ENCODE data around the gene UXS1.

UXS1 gene

DNA sequence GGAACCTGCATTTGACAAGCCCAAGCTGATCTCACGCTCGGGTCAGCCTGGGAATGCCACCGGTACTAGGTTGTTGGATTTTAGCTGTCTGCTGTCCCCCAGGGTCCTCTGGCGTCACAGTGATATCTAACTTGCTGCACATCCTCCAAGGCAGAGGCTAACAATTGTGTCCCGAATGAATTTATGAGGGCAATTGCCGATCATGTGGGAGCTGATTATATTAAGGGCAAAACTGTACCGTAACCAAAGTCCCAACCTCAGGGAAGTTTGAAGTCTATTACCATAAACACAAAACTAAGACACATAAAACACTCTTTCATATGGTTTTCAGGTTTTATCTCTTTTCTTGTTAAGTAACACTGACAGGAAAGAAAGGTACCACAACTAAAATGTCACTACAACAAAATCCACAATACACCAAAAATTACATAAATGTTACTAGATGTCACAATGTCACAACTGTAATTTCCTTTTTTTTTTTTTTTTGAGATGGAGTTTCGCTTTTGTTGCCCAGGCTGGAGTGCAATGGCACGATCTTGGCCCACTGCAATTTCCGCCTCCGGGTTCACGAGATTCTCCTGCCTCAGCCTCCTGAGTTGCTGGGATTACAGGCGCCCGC is 6.7 kb downstream of the UXS1 start:
- DNase-seq = no peak

DNA sequence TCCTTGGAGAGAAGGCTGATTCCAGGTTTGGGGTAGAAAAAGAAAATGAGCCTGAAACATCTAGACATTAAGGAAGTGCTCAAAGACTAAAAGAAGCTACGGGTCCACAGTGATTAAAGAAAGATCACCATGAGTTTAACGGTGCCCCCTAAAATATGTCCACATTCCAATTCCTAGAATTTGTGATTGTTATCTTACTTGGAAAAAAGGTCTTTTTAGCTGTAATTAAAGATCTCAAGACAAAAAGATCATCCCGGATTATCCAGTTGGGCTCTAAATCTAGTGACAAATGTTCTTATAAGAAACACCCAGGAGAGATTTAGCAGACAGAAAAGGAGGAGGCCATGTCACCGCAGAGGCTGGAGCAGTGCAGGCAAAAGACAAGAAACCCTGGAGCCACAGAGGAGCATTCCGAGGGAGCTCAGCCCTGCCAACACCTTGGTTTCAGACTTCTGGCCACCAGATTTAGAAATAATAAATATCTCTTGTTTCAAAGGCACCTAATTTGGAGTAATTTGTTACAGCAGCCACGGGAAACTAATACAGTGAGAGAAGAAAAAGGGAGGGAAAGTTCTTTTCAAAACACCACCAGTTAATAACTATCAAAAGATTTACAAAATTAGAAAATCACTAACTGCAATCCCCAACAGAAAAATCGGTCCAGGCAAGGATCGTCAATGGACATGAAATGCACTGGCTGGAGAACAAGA is 8.5 kb downstream of the UXS1 start:
- DNase-seq = no peak

DNA sequence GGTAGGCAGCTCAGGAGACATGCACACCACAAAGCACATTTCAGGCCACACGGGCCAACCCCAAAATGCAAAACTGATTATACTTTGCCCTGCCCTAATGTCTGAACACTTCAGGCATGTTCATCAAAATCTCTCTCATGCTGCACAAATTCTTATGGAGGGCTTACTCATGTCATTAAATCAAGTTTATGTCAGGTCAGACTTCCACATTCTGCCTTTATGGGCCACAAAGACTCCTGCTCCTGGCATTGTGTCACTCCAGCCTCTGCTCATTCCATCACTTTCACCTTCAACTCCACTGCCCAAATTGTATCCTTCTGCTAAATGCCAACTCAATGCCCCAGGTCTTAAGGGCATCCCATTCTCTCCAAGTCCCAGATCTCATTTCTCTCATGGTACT is 9.2 kb downstream of the UXS1 start:
- DNase-seq = no peak

DNA sequence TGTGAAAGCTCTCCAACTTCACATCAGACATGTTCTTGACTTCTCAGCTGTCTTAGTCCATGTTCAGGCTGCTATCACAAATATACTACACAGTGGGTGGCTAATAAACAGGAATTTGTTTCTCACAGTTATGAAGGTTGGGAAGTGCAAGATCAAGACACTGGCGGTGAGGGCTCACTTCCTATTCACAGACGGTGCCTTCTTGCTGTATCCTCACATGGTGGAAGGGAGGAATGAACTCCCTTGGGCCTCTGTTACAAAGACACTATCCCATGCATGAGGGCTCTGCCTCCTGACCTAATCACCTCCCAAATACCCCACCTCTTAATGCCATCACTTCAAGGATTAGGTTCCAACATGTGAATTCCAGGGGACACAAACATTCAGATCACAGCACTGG is 9.7 kb downstream of the UXS1 start:
- DNase-seq = no peak

DNA sequence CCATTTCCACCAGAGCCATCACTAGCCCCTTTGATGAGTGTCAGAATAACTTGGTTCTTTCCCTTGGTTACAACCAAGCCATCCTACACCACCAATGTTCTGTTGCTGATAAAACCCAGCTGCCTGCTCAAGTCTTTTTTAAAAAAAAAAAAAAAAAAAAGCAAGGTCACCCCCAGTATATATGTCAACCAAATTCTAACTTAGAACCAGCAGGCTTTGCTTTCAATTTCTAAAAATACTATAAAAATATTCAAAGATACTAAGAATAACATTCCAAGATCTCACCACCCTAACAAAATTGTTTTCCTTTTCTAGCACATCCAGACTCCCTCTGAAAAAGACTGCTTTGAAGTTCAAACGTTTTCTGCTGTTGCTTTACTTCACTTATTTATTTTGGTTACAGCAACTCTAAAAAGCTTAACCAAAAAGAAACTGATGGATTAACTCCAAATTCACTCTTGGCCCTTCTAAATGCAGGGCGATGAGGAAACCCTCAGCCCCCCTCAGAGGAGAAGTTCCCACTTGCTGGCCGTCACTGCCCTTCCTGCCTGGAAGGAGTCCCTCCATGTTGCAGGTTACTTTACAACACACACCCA is 10.9 kb downstream of the UXS1 start:
- no peak for DNase-seq

DNA sequence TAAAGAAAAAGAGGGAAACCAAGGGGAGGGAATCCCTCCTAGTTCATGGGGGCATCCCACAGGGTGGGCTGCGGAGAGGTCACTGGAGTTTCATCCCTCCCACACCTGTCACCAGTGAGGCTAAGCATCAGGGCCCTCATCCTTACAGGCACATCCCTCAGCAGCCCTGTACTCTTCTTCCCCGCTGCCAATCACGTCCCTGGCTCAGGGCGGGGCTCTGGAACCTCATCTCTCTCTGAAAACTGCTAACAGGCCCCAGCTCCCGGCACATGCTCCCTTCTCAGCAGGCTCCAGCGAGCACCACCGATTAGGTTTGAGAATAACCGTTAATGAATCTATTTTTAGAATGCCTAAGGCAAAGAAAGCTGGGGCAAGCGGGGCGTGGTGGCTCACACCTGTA is 13.0 kb downstream of the UXS1 start:
- no peak for DNase-seq

DNA sequence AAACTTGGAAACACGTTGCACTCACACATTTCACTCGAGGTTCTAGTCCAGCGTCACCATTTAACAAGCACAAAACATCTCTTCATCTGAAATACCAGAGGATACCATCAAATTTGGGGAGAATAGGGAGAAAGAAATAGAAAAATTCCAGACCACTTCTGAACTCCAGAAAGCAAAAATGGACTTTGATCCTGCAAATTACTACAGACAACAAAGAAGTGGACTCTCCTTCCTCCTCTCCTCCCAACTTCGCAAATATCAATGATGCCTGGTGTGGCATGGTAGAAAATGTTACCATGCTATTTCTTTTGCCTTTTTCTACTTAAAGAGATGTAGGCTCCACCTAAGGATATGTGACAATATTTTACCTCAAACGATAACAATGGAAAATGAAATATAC is 13.5 kb downstream of the UXS1 start:
- DNase-seq = no peak

DNA sequence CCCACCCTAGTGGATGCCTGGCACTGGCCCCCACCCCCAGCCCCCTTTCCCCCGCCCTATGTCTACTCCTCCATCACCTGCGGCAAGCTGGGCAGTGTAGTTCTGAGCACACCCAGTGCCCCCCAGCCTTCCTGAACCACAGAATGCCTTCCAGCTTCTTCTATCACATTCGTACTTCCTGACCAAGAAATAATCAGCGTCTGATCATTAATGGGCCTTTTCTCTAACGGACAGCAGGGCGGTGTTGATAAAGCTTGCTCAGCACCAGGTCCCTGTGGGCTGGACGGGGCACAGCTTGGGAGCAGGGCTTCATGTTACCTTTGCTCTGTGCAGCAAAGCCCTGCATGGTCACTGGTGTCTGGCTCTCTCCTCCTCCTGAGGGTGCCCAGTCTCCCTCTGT is 15.4 kb downstream of the UXS1 start:
- no peak for DNase-seq

DNA sequence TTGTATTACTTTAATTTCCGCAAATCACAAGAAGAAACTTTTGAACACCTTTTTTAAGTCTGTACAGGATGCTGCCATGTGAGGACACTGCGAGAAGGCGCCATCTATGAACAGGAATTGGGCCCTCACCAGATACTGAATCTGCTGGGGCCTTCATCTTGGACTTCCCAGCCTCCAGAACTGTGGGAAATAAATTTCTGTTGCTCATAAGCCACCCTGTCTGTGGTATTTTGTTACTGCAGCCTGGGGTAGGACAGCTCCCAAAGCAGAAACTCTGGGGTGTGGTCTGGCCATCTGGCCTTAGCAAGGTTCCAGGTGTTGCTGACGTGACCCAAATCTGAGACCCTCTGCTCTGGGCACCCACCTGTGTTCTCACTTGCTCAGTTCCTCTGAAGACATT is 16.5 kb downstream of the UXS1 start:
- DNase-seq = no peak

DNA sequence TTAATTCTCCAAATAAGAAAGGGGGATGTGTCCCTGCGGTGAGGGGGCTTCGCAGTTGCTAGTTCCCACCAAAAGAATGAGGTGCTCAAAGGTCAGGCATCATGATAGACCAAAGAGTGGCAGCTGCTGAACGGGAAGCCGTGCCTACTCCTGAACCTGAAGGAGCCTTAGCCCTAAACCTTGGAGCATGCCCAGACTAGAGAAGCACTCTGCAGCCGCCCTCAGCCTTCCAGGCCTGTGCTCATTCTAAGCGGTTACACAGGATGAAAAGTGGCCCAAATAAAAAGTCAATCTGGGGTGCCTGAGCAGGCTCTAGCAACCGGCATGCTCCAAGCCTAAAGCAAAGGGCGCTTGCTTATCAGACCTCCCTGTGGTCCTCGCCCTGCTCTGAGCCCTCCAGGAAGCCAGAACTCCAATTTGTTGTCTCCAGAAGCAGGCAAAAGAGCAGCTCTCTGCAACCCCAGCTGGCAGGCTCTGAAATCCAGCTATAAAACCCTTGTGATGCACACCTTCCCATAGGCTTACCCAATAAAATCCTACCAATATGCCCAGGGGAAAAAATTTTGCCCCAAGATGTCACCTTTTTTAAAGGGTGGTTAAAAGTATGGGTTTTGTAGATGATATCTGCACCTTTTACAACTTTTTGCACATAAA is 17.5 kb downstream of the UXS1 start:
- no peak for DNase-seq

DNA sequence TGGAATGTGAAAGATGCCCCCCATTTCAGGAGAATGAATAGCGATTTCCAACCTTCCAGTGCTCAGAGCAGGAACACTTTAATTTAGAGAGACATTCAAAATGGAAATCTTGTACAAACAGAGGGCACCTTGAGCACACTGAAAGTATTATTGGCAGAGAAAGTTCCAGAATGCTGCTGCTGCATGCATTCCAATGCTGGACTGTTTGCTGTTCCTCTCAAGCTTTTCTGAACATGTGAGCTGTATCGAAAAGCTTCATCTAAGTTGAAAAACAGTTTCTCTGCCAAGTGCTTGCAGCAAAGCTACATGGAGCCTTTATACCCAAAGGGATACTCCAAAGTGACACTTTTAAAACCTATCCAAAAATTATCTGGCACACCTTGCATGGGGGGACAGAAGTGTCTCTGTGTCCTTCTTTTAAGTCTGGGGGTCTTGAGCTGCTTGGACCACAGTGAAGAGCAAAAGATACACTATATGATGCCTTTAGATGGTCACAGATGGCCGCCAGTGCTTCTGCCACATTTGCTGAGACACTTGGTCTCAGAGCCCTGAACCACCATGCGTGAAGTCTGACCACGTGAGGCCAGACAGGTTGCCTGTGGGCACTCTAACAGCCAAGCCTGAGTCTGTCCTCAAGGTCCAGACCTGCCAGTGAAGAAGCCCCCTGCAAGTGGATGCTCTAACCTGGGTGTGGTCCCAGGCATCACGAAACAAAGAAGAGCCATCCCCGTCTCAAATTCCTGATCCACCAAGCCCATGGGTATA is 18.8 kb downstream of the UXS1 start:
- no peak for DNase-seq

DNA sequence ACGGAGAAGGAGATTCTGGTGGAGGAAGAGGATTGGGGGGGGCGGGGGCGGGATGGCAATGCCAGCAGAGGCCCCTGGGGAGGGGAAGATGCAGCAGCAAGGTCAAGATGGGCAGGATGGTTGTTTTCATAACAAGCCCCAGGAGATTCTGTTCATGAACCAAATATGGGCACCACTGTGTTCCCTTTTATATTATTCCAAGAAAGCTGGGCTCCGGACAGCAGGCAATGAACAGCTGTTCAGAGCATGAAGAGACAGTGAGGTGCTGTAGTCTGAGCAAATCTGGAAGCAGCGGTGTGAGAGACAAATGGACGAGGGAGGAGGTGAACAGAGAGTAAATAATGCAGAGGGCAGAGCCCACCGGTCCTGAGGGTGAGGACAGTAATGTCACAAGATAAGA is 20.0 kb downstream of the UXS1 start:
- DNase-seq = peak; percentile 29

DNA sequence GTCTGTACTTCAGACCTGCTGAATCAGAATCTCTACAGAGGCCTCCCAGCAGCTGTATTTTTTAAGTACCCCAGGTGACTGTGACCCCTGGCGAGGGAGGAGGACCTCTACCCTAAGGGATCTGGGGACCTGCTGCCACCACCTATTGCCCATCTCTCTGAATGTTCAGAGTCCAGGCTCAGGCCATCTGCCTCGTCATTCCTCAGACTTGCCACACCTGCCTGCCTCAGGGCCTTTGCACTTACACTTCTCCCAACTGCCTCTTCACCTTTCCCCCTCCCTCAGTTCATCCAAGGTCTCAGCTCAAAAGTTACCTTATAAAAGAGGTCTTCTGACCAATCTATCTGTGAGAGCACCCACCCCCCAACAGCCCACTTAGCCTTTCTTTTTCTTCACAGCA is 21.5 kb downstream of the UXS1 start:
- DNase-seq = no peak

DNA sequence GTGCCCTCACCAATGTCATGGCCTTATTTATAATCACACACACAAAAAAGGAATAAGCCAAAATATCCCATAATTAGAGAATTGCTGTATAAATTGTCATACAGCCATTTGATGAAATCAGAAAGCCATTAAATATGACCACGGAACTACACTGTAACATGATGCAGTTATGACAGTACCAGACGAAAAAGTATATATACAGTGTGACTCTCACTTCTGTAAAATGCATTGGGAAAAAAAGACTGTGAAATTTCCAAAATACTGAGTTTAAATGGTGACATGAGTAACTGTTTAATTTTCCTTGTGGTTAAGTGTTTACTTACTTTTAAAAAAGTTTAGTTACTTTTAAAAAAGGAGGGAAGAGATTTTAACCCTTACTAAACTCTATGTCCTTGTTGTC is 25.4 kb downstream of the UXS1 start:
- no peak for DNase-seq

DNA sequence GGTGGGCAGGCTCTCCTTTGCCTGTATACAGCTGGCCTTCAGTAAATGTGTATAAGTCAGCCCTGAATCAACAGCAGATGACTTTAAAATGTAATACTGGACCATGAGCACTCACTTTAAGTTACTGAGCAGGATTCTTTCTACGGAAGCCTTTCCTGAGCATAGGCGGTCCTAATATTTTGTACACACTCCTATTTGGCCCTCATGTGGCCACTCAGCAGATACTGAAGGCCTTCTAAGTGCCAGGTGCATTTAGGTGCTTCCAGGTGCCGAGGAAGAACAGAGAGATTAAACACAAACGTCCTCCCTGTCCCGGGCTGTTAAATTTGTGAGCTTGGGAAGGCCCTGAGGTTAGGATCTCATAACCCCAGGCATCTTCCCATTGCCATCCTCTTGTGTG is 27.0 kb downstream of the UXS1 start:
- no peak for DNase-seq

DNA sequence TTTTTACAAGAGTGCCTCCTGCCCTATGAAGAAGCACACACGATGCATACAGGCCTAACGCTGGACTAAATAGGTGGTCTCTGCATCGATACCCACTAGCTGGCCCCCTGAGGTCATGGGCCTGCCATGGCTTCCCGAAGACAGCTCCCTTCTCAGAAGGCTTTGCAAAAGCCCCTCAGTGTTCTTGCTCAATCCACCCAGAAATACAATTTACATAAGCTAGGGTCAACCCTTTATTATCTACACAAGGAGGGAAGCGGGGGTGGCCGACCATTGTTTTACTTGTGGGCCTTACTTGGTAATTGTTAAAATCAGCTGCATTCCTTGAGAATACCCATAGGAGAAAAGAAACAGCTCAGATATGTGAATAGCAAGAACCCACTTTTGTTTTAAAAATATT is 28.5 kb downstream of the UXS1 start:
- no peak for DNase-seq

DNA sequence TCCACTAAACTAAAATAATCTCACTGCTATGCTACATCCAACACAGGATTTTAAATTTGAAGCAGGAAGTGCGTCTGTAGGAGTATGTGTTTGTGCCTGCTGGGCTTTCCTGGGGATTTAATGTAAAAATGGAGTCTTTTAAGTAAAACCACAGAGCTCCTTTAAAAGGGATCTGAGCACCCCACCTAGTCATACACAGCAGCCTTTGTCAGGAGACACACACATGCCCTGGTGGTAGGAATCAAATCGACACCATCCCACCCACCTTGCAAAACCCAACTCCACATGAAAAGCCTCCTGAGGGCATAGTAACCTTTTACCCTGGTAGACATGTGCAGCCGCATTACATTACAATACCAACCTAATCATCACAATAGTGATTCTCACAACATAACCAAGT is 29.1 kb downstream of the UXS1 start:
- DNase-seq = no peak

DNA sequence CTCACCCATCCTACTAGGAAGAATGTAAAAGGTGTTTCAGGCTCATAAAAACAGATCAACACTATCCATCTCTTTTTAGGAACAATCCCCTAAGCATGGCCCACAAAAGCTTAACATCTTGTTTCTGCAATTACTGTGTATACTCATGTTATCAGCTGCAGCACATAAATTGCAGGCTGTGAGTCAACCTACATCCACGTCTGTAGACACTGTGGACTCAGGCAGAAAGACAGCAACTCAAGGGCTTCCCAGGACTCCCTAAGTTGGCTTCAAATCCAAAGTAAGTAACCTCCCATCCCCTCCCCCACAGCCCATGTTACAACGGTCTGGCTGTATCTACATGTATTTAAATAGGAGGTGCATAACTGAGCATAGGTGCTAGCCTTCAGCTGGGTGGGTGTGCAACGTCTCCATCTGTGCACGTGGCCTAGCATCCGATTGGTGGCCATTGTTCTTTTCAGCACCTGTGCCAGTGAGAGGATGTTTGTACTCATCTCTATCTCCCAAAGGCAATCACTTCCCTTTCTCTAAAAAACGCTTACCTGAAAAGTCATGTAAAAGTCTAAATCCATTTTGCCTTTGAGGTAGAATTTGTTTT is 30.1 kb downstream of the UXS1 start:
- DNase-seq = no peak

DNA sequence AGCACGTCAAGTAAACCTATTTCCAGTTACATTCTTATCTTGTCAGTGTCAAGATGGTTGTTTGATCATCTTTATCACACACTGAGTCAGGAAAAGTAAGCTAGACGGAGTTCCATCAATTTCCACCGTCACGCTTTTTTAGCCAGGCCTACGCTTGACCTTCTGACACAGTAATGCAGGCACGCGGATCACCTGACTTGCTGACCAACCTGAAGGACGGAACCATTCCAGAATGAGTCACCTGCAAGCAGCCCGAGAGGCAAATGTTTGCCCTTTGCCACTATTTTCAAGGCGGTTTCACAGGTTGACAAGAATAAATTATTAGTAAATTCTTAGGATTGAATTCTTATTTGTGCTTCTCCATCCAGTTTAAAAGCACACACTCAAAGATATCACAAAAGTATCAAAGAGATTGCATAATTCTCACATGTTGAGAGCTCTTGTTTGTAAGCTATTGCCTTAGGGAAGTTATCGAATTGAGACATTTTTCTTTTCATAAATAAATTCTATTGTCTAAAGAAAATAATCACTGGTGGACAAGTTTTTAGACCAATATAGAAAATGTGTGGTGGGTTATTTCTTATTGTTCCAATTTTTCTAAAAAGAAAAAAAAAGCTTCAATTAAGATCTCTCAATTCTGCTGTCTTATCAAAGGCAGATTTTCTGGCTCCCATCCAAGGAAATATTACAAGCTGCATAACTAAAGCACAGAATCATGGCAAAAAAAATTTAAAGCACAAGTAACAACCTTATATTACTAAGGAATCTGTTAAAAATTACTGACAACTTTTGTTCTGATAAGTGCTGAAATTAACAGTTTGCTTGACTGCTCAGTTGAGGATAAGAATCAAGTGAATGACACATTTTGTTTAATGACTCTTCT is 31.9 kb downstream of the UXS1 start:
- DNase-seq = no peak

DNA sequence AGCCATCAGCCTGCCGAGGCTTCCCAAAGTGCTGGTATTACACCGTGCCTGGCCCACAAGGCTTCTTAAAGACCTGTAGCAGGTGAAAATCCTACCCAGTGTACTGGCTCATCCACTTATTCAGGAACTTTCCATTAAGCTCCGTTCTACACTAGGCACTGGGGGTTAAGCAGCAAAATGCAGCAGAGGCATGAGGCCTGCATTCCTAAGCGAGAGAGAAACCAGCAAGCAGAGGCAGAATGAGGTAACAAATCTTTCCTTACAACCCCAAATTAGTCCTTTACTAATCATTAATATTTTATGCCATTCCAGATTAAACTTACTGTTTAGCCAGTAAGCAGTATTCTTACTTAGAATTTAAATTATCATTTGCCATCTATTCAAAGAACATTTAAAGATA is 32.8 kb downstream of the UXS1 start:
- DNase-seq = no peak

DNA sequence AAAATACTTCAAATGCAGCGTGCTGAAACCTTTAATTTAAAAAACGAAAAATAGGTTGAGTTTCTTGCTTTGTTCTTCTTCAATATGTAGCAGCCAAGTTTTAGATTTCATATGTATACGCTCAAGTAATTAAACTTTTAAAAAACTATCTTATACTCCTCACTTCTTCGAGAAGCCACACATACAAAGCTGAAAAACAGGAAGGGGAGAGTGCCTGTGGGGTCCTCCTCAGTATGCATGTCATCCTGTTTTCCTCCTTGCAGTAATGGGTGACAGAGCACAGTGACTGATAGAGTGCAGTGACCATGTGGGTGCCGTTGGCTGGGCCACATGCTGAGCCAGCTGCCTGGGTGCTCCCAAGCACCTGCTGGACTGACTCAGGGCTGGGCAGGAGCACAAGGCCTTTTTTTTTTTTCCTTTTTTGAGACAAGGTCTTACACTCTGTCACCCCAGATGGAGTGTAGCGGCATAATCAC is 33.3 kb downstream of the UXS1 start:
- peak; percentile 22 for DNase-seq
